Pancreas (tissue), 10 donors: Measurements from ENCODE around the gene CEP131. TPM values are rescaled to one million over a fixed set of nuclear protein-coding genes. Genes with fewer than 3 reads are reported as not detected.

ENCODE experiments used
- ATAC-seq, 4 donors: fragments of 200-7000 bp; cut with Tn5 transposase; one replicate each; pipeline versions ENCODE4 v1.8.0 to v1.9.1; 2020; ENCODE audit warnings: mild to moderate bottlenecking in 4 of 4, moderate library complexity in 4 of 4
- DNase-seq, 6 donors: peaks; one replicate each; pipeline ENCODE4 v3.0.0-alpha.2; 2020
- FAIRE-seq: peaks from 2 replicates; lab custom pipeline; 2012; peaks lifted over from hg19 to GRCh38; lab: Jason Lieb, UNC
- H3K27ac ChIP-seq, 4 donors: fragments of 200-600 bp; sonication (generic); 1 replicate in 3 of 4; 2 replicates in 1 of 4; pipeline versions ENCODE4 v1.5.0 to v1.8.0; 2020
- H3K27me3 ChIP-seq, 4 donors: fragments of 200-600 bp; one replicate each; pipeline ENCODE4 v1.8.0; 2021
- H3K36me3 ChIP-seq, 3 donors: fragments of 200-600 bp; sonication (generic) in 1 of 3; one replicate each; pipeline versions ENCODE4 v1.5.0 to v1.8.0; 2020 to 2021
- H3K4me1 ChIP-seq, 3 donors: fragments of 200-600 bp; one replicate each; pipeline ENCODE4 v1.8.0; 2021
- H3K4me3 ChIP-seq, 4 donors: fragments of 200-600 bp; sonication (generic) in 2 of 4; one replicate each; pipeline versions ENCODE4 v1.5.0 to v1.8.0; 2020 to 2021
- H3K9me3 ChIP-seq, 4 donors: fragments of 200-600 bp; one replicate each; pipeline ENCODE4 v1.8.0; 2021
- WGBS, 2 donors: extraction: QIAGEN DNeasy Blood & Tissue Kit; methylation state at CpG; one replicate each; pipeline ENCODE4 v1.1.7; 2013; 5-methylcytosine and 5-hydroxymethylcytosine counted together
- intact Hi-C, 3 donors: fragments of 100-400 bp; cut with DNase I; formaldehyde crosslinking; loops; one replicate each; pipeline versions ENCODE4 v1.11.1 to v1.14.2; 2022
- polyA plus RNA-seq, 2 donors: library from polyadenylated mRNA; stranded (reverse); fragments of 200-250 nt; gene quantifications; one replicate each; pipeline ENCODE4 v1.2.3, GENCODE V29; 2013
- total RNA-seq, 6 donors: library from RNA; stranded (reverse); fragmentation: NEBNext Ultra II Directional in 4 of 6; extraction: Animal tissue kit (Norgen Biotek cat#: 25700) in 4 of 6; gene quantifications; one replicate each; pipeline versions ENCODE4 v1.2.1 to v1.2.4, GENCODE V29; 2021 to 2023
- TF ChIP-seq, protein P1 (sequence below), 4 donors: fragments of 200-600 bp; sonication (generic) in 3 of 4; IDR thresholded peaks; one replicate each; pipeline versions ENCODE4 v1.5.0 to v1.8.0; 2021; ENCODE audit warnings: antibody characterized with exemption in 4 of 4
- donor health status: healthy with polysubstance abuse.
- donor health status: DM: no; HTN: no; CAD: no; lungs with moderate emphysema.
- donor health status: DM: no; HTN: no; CAD: no.
- donor health status: control.
- donor health status: control.
- donor health status: Bipolar disorder and iron deficiency.
- donor health status: DM: yes; HTN: yes; CAD: no.
- donor health status: DM: no; HTN: no; CAD: no.
- donor health status: DM: no; HTN: no; CAD: no.
- donor health status: DM: yes; HTN: yes; CAD: no.

Gene CEP131
- total and polyA plus RNA-seq, 8 donors = 3.4 to 22.8 (median 4.6) TPM

DNA sequence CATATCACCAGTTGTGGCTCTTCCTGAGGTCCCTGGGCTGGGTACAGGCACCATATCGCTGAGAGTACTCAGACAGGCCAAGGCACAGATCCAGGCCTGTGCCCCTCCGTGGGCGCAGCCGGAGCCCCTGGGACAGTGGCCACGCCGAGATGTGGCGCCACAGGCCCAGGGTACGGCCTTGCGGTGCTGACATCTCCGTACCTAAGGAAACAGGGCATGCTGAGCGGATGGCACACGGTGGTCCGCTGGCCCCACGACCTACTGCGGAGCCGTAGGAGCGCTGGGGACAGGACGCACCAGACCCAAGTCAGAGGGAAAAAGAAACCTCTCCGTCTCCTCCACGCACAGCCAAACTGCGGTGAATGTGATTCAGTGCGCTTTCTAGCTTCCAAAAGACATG is 42.8 kb upstream of the CEP131 start:
- ATAC-seq (no peak), DNase-seq (peak in 2 of 6 donors; percentile 14 to 38), FAIRE-seq (no peak)
- Histone ChIP-seq H3K27me3 (no peaks in the 10 kb centered on the region), H3K9me3 (no peaks in the 10 kb centered on the region), H3K4me1 (no peaks in the 10 kb centered on the region), H3K27ac (no peak overlapping the region), H3K4me3 (no peak overlapping the region), H3K36me3 (peaks cover 0 to 72% (median 42%) of the 10 kb centered on the region in 3 donors)
- WGBS, 2 donors = 97 to 99% methylated on average over 22 of the region's 22 CpGs
- intact Hi-C loops = no loop called here
- TF ChIP-seq, protein P1, sequence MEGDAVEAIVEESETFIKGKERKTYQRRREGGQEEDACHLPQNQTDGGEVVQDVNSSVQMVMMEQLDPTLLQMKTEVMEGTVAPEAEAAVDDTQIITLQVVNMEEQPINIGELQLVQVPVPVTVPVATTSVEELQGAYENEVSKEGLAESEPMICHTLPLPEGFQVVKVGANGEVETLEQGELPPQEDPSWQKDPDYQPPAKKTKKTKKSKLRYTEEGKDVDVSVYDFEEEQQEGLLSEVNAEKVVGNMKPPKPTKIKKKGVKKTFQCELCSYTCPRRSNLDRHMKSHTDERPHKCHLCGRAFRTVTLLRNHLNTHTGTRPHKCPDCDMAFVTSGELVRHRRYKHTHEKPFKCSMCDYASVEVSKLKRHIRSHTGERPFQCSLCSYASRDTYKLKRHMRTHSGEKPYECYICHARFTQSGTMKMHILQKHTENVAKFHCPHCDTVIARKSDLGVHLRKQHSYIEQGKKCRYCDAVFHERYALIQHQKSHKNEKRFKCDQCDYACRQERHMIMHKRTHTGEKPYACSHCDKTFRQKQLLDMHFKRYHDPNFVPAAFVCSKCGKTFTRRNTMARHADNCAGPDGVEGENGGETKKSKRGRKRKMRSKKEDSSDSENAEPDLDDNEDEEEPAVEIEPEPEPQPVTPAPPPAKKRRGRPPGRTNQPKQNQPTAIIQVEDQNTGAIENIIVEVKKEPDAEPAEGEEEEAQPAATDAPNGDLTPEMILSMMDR (IDR thresholded peaks at IDR 0.05) = no peak

DNA sequence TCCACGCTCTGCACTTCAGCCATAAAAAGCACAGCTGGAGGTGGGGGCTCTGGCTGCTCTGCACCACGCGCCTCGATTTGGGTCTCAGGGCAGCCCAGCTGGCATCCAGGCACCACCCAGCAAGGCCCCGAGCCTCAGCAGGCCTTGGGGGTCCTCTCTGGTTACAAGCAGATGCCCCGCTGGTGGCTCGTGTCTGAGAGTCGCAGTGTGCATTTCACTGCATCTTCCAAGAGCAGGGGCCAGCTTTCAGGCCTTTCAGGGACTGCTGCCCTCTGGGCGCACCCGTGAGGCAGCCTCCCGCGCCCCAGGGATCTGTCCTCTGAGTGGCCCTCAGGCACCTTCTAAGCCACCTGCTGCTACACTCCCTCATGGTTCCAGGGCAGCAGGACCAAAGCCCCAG is 41.9 kb upstream of the CEP131 start:
- TF ChIP-seq, protein P1 (IDR thresholded peaks at IDR 0.05) = no peak
- Histone ChIP-seq H3K4me3 (no peak overlapping the region), H3K9me3 (no peaks in the 10 kb centered on the region), H3K27ac (no peak overlapping the region), H3K4me1 (no peaks in the 10 kb centered on the region), H3K27me3 (no peaks in the 10 kb centered on the region), H3K36me3 (peaks cover 0 to 72% (median 45%) of the 10 kb centered on the region in 3 donors)
- DNase-seq (peak in 1 of 6 donors; percentile 58), FAIRE-seq (no peak), ATAC-seq (no peak)
- WGBS, 2 donors = 93 to 94% methylated on average over 12 of the region's 12 CpGs
- intact Hi-C loops = no loop called here

GRCh38 chr17:81263371-81264181 is 40.8 kb upstream of the CEP131 start:
- 89% methylated on average over 40 of the region's 40 CpGs for WGBS, 2 donors
- no peak overlapping the region for H3K4me3 ChIP-seq
- no peak overlapping the region for H3K27ac ChIP-seq
- no peaks in the 10 kb centered on the region for H3K9me3 ChIP-seq
- intact Hi-C loops = no loop called here
- ATAC-seq = no peak
- no peak for FAIRE-seq
- TF ChIP-seq, protein P1 (IDR thresholded peaks at IDR 0.05) = no peak
- no peaks in the 10 kb centered on the region for H3K27me3 ChIP-seq
- peak in 1 of 6 donors; percentile 63 for DNase-seq
- H3K4me1 ChIP-seq = no peaks in the 10 kb centered on the region
- H3K36me3 ChIP-seq = peaks cover 0 to 82% (median 53%) of the 10 kb centered on the region in 3 donors

DNA sequence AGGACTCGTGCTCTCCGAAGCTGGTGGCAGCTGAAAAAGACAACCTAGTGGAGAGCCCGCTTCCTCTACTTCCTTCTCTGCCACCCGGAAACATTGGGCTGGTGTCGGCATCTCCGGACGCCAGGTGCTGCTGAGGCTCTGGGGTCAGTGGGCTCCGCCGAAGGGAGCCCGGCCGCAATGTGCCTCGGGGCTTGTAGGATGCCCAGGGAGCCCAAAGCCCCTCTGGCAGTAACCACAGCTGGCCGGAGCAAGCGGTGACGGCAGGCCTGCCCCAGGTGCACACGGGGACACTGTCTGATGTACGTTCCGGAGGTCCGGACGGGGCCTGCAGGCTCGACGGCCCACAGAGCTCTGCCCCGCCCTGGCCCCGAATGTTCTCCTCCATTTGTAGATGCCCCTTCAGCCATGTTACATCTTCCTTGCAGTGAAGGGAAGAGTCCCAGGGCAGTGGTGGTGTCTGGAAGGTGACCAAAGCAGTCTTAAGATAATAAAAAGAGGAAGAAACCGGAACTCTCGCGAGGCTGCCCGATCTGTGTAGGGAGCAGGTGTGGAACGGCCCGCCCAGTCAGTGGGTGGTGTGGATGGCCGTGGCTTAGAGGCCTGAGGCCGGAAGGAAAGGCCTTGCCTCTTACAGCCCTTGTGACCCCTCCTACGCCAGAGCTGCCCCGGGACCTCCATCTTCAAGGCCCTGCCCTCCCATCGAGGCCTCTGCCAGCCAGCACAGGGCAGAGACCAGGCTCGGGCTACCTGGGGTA is 39.0 kb upstream of the CEP131 start:
- Histone ChIP-seq H3K27me3 (no peaks in the 10 kb centered on the region), H3K4me3 (no peak overlapping the region), H3K9me3 (no peaks in the 10 kb centered on the region), H3K4me1 (no peaks in the 10 kb centered on the region), H3K27ac (no peak overlapping the region), H3K36me3 (peaks cover 0 to 81% (median 53%) of the 10 kb centered on the region in 3 donors)
- DNase-seq = peak in 1 of 6 donors; percentile 64
- FAIRE-seq = no peak
- 91 to 93% methylated on average over 36 of the region's 36 CpGs for WGBS, 2 donors
- no peak for ATAC-seq
- intact Hi-C loops = no loop called here
- TF ChIP-seq, protein P1 (IDR thresholded peaks at IDR 0.05) = no peak
